Measurements from ENCODE around the gene SPAST.
A peak's percentile ranks its signal among the peaks of the same experiment; 100 is the strongest.

SPAST gene

DNA sequence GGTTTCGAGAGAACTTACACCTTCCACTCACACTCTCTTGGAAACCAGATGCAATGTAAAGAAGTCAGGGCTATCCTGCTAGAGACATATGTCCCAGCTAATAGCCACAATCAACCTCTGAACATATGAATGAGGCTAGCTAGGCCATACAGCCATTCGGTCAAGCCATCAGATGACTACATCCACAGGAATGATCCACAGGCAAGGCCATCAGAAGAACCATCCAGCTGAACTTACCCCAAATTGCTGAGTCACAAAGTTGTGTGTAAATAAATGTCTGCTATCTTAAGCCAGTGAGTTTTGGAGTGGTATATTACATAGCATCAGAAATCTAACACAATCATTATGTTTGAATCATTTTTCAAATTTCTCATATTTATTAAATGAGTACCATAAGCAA is 5.2 kb upstream of the SPAST start:
- Histone ChIP-seq H3K9ac (ENCODE audit: insufficient read length) (no peak overlapping the region), H3K36me3 (ENCODE audit: insufficient read depth, low read length) (no peaks in the 10 kb centered on the region), H3K9me3 (ENCODE audit: low read depth, low read length) (no peaks in the 10 kb centered on the region), H3K4me3 (no peak overlapping the region), H3K27ac (no peak overlapping the region)
- DNase-seq (ENCODE audit: low read depth, low spot score) = no peak
- TF ChIP-seq FOXP2 (optimal IDR thresholded peaks at IDR 0.05; ENCODE audit: control extremely low read depth, extremely low read length, insufficient read depth) (no peak), POLR2AphosphoS5 (IDR thresholded peaks at IDR 0.05; ENCODE audit: borderline replicate concordance, low read depth, low read length) (no peak), EZH2 (IDR thresholded peaks at IDR 0.05) (no peak)

- no peak overlapping the region for H3K4me3 ChIP-seq
- H3K27ac ChIP-seq = no peak overlapping the region
- TF ChIP-seq POLR2AphosphoS5 (IDR thresholded peaks at IDR 0.05; ENCODE audit: borderline replicate concordance, low read depth, low read length) (no peak), FOXP2 (optimal IDR thresholded peaks at IDR 0.05; ENCODE audit: control extremely low read depth, extremely low read length, insufficient read depth) (no peak), EZH2 (IDR thresholded peaks at IDR 0.05) (no peak)
These were observed 3.1 kb upstream of the SPAST start for GRCh38 chr2:32060266-32060665.

DNA sequence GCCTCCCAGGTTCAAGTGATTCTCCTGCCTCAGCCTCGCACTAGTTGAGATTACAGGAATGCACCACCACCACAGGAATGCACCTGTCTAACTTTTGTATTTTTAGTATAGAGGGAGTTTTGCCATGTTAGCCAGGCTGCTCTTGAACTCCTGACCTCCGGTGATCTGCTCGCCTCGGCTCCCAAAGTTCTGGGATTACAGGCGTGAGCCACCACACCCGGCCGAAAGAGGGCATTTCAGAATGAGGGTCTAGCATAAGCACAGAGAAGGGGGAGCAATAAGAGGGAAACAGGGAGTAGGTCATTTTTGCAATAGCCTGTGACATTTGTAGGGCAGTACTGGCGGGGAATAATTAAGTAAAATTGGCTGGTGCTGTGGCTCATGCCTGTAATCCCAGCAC is 1.9 kb upstream of the SPAST start:
- no peaks in the 10 kb centered on the region for H3K9me3 ChIP-seq (ENCODE audit: low read depth, low read length)
- no peak overlapping the region for H3K27ac ChIP-seq
- H3K9ac ChIP-seq (ENCODE audit: insufficient read length) = no peak overlapping the region
- 0 out of 2 replicates have a peak, but pooled peaks cover 3% of the 10 kb centered on the region for H3K36me3 ChIP-seq (ENCODE audit: insufficient read depth, low read length)
- DNase-seq (ENCODE audit: low read depth, low spot score) = no peak
- no peak overlapping the region for H3K4me3 ChIP-seq
- TF ChIP-seq EZH2 (IDR thresholded peaks at IDR 0.05) (no peak), POLR2AphosphoS5 (IDR thresholded peaks at IDR 0.05; ENCODE audit: borderline replicate concordance, low read depth, low read length) (no peak), FOXP2 (optimal IDR thresholded peaks at IDR 0.05; ENCODE audit: control extremely low read depth, extremely low read length, insufficient read depth) (no peak)

More at GRCh38 chr2:32060266-32060665, 3.1 kb upstream of the SPAST start:
- H3K9me3 ChIP-seq (ENCODE audit: low read depth, low read length) = no peaks in the 10 kb centered on the region
- H3K9ac ChIP-seq (ENCODE audit: insufficient read length) = no peak overlapping the region
- no peak for DNase-seq (ENCODE audit: low read depth, low spot score)
- no peaks in the 10 kb centered on the region for H3K36me3 ChIP-seq (ENCODE audit: insufficient read depth, low read length)

DNA sequence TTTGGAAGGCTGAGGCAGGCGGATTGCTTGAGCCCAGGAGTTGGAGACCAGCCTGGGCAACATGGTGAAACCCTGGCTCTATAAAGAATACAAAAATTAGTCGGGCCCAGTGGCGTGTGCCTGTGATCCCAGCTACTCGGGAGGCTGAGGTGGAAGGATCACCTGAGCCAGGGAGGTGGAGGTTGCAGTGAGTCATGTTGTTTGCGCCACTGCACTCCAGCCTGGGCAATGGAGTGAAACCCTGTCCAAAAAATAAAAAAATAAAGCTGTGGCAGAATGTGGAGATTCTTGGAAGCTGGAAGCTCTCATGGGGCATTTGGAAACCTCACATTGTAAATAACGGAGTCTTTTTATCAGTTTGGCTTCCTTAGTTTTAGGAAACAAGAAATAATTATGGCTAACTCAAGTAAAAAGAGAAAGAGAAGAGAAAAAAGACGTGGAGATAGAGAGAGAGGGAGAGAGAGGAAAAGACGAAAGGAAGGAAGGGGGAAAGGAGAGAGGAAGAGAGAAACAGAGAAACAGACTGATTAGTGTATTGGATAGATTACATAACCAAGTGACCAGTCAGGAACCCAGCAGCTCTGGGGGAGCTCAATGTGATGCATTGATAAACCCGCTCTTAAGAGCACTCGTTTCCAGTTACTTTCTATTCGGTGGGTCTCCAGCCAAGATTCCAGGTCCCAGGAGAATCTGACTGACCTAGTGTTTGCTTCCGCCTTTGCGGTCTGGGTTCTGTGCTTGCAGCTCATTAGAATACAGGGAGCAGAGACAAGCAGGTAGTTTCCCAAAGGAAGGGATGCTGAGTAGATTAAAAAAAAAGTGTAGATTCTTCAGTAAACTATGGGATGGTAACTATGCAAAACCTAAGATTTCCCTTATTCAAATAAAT is 1.1 kb upstream of the SPAST start:
- 0 out of 2 replicates have a peak overlapping the region, but pooled peaks have one; percentile 79 for H3K27ac ChIP-seq
- H3K36me3 ChIP-seq (ENCODE audit: insufficient read depth, low read length) = 0 out of 2 replicates have a peak, but pooled peaks cover 3% of the 10 kb centered on the region
- peak overlapping the region; percentile 80 for H3K9ac ChIP-seq (ENCODE audit: insufficient read length)
- peak overlapping the region; percentile 82 for H3K4me3 ChIP-seq
- no peaks in the 10 kb centered on the region for H3K9me3 ChIP-seq (ENCODE audit: low read depth, low read length)
- TF ChIP-seq EZH2 (IDR thresholded peaks at IDR 0.05) (no peak), POLR2AphosphoS5 (IDR thresholded peaks at IDR 0.05; ENCODE audit: borderline replicate concordance, low read depth, low read length) (no peak), FOXP2 (optimal IDR thresholded peaks at IDR 0.05; ENCODE audit: control extremely low read depth, extremely low read length, insufficient read depth) (no peak)
- DNase-seq (ENCODE audit: low read depth, low spot score) = no peak

DNA sequence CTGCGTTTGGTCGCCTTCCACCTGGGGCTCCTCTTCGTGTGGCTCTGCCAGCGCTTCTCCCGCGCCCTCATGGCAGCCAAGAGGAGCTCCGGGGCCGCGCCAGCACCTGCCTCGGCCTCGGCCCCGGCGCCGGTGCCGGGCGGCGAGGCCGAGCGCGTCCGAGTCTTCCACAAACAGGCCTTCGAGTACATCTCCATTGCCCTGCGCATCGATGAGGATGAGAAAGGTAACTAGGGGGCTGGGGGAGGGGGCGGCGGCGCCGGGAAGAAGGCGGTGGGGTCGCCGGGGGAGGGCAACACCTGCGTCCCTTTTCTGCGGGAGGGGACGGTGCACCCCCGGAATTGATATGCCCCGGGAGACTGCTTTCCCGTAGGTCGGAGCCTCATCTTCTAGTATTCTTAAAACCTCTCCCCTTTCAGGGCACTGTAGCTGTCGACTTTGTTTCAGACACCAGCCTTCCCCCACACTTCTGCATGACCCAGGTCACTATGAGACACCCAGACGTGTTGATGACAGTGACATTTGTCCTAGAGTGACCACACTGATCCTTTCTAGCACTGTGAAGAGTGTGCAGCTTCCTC is 755 bp downstream of the SPAST start:
- peak overlapping the region; percentile 87; the same call in 1 of the 2 replicates for H3K27ac ChIP-seq
- 0 out of 2 replicates have a peak, but pooled peaks cover 3% of the 10 kb centered on the region for H3K36me3 ChIP-seq (ENCODE audit: insufficient read depth, low read length)
- no peak for DNase-seq (ENCODE audit: low read depth, low spot score)
- peak overlapping the region; percentile 82 for H3K4me3 ChIP-seq
- TF ChIP-seq EZH2 (IDR thresholded peaks at IDR 0.05) (no peak), FOXP2 (optimal IDR thresholded peaks at IDR 0.05; ENCODE audit: control extremely low read depth, extremely low read length, insufficient read depth) (no peak), POLR2AphosphoS5 (IDR thresholded peaks at IDR 0.05; ENCODE audit: borderline replicate concordance, low read depth, low read length) (no peak)
- H3K9ac ChIP-seq (ENCODE audit: insufficient read length) = peak overlapping the region; percentile 86
- no peaks in the 10 kb centered on the region for H3K9me3 ChIP-seq (ENCODE audit: low read depth, low read length)

DNA sequence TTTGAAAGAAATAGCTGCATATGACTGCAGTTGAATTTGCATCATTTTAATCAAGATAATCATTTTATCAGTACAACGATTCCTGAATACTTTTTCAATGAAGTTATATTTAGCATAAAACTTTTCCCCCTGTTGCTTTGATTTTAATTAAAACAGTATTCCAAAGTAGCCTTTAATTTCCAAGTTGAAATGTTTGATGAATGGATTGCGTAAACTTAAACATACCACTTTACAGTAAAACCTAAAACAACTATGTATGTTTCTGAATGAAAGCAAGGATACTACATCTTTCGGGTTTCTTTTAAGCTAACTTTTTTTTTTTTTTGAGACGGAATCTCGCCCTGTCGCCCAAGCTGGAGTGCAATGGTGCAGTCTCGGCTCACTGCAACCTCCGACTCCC is 1.4 kb downstream of the SPAST start:
- no peak for DNase-seq (ENCODE audit: low read depth, low spot score)

GRCh38 chr2:32067549-32067948 is 4.2 kb downstream of the SPAST start:
- Histone ChIP-seq H3K9ac (ENCODE audit: insufficient read length) (no peak overlapping the region), H3K4me3 (no peak overlapping the region), H3K36me3 (ENCODE audit: insufficient read depth, low read length) (peaks cover 13% of the 10 kb centered on the region), H3K27ac (no peak overlapping the region), H3K9me3 (ENCODE audit: low read depth, low read length) (no peaks in the 10 kb centered on the region)
- TF ChIP-seq POLR2AphosphoS5 (IDR thresholded peaks at IDR 0.05; ENCODE audit: borderline replicate concordance, low read depth, low read length) (no peak), EZH2 (IDR thresholded peaks at IDR 0.05) (no peak), FOXP2 (optimal IDR thresholded peaks at IDR 0.05; ENCODE audit: control extremely low read depth, extremely low read length, insufficient read depth) (no peak)
- no peak for DNase-seq (ENCODE audit: low read depth, low spot score)

More for the DNA sequence above, 1.4 kb downstream of the SPAST start:
- H3K9me3 ChIP-seq (ENCODE audit: low read depth, low read length) = no peaks in the 10 kb centered on the region
- 0 out of 2 replicates have a peak overlapping the region, but pooled peaks have one; percentile 29 for H3K27ac ChIP-seq
- H3K36me3 ChIP-seq (ENCODE audit: insufficient read depth, low read length) = 0 out of 2 replicates have a peak, but pooled peaks cover 3% of the 10 kb centered on the region
- peak overlapping the region; percentile 86 for H3K9ac ChIP-seq (ENCODE audit: insufficient read length)
- TF ChIP-seq POLR2AphosphoS5 (IDR thresholded peaks at IDR 0.05; ENCODE audit: borderline replicate concordance, low read depth, low read length) = no peak
- TF ChIP-seq EZH2 (IDR thresholded peaks at IDR 0.05) = no peak
- TF ChIP-seq FOXP2 (optimal IDR thresholded peaks at IDR 0.05; ENCODE audit: control extremely low read depth, extremely low read length, insufficient read depth) = no peak
- H3K4me3 ChIP-seq = peak overlapping the region; percentile 82

DNA sequence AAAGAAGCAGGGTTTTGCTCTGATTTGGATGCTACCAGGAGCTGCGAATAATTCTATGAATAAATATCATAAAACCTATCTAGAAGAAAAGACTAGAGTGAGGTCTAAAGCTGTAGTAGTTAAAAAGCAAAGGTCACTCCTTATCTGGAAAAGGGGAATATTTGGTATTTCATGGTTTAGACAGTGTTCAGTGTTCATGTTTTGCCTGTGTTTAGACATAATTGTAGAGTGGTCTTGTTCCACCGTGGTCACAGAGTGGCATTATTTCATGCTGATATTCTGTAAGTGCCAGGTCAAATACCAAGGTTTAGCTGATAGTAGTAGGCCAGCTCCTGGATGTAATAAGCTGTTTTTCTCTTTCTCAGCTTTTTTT is 10.8 kb downstream of the SPAST start:
- Histone ChIP-seq H3K27ac (peak overlapping the region; percentile 43; the same call in 1 of the 2 replicates), H3K9me3 (ENCODE audit: low read depth, low read length) (no peaks in the 10 kb centered on the region), H3K4me3 (no peak overlapping the region), H3K9ac (ENCODE audit: insufficient read length) (no peak overlapping the region), H3K36me3 (ENCODE audit: insufficient read depth, low read length) (peaks cover 10% of the 10 kb centered on the region)
- TF ChIP-seq POLR2AphosphoS5 (IDR thresholded peaks at IDR 0.05; ENCODE audit: borderline replicate concordance, low read depth, low read length) = no peak
- no peak for TF ChIP-seq EZH2 (IDR thresholded peaks at IDR 0.05)
- no peak for TF ChIP-seq FOXP2 (optimal IDR thresholded peaks at IDR 0.05; ENCODE audit: control extremely low read depth, extremely low read length, insufficient read depth)
- DNase-seq (ENCODE audit: low read depth, low spot score) = no peak

Measured in SK-N-MC (cell line).